ENCODE measurements around the gene FAM83B.
"Not testable (repeated sequence)": the region's sequence is repeated elsewhere in the genome, so short reads cannot be mapped to it uniquely, and the experiment has no call there.

FAM83B gene

GRCh38 chr6:54898767-54899166 is 52.2 kb downstream of the FAM83B start:
- no peak for DNase-seq (ENCODE audit: low read depth in 2 of 2)

- no peak for DNase-seq (ENCODE audit: low read depth in 2 of 2)
Observed at GRCh38 chr6:54899442-54899841, 52.9 kb downstream of the FAM83B start.

GRCh38 chr6:54899986-54900385 is 53.4 kb downstream of the FAM83B start:
- DNase-seq (ENCODE audit: low read depth in 2 of 2), result no peak

- no peak for DNase-seq (ENCODE audit: low read depth in 2 of 2)
Observed at GRCh38 chr6:54900666-54901065, 54.1 kb downstream of the FAM83B start.

- no peak for DNase-seq (ENCODE audit: low read depth in 2 of 2)
Observed at GRCh38 chr6:54903884-54904283, 57.3 kb downstream of the FAM83B start.

GRCh38 chr6:54907355-54907754 is 60.8 kb downstream of the FAM83B start:
- DNase-seq (ENCODE audit: low read depth in 2 of 2), result no peak

GRCh38 chr6:54909184-54909583 is 62.6 kb downstream of the FAM83B start:
- no peak for DNase-seq (ENCODE audit: low read depth in 2 of 2)

GRCh38 chr6:54910431-54910884 is 63.9 kb downstream of the FAM83B start:
- DNase-seq (ENCODE audit: low read depth in 2 of 2), result no peak

- DNase-seq (ENCODE audit: low read depth in 2 of 2), result no peak
Observed at GRCh38 chr6:54910921-54911320, 64.3 kb downstream of the FAM83B start.

GRCh38 chr6:54913211-54913610 is 66.6 kb downstream of the FAM83B start:
- no peak for DNase-seq (ENCODE audit: low read depth in 2 of 2)

GRCh38 chr6:54916858-54917257 is 70.3 kb downstream of the FAM83B start:
- DNase-seq (ENCODE audit: low read depth in 2 of 2), result no peak

- no peak for DNase-seq (ENCODE audit: low read depth in 2 of 2)
Observed at GRCh38 chr6:54920628-54921027, 74.1 kb downstream of the FAM83B start.

- DNase-seq (ENCODE audit: low read depth in 2 of 2), result no peak
Observed at GRCh38 chr6:54921891-54922290, 75.3 kb downstream of the FAM83B start.

- DNase-seq (ENCODE audit: low read depth in 2 of 2), result no peak
Observed at GRCh38 chr6:54929245-54929909, 82.8 kb downstream of the FAM83B start.

- no peak for DNase-seq (ENCODE audit: low read depth in 2 of 2)
Observed at GRCh38 chr6:54932622-54933021, 86.1 kb downstream of the FAM83B start.

- no peak for DNase-seq (ENCODE audit: low read depth in 2 of 2)
Observed at GRCh38 chr6:54935739-54936138, 89.2 kb downstream of the FAM83B start.

GRCh38 chr6:54937371-54937770 is 90.8 kb downstream of the FAM83B start:
- no peak for DNase-seq (ENCODE audit: low read depth in 2 of 2)

GRCh38 chr6:54957698-54958097 is 111.1 kb downstream of the FAM83B start:
- no peak for DNase-seq (ENCODE audit: low read depth in 2 of 2)

GRCh38 chr6:54958446-54958845 is 111.9 kb downstream of the FAM83B start:
- DNase-seq (ENCODE audit: low read depth in 2 of 2), result no peak

GRCh38 chr6:54959820-54960219 is 113.2 kb downstream of the FAM83B start:
- DNase-seq (ENCODE audit: low read depth in 2 of 2), result no peak

GRCh38 chr6:54961372-54961771 is 114.8 kb downstream of the FAM83B start:
- not testable (repeated sequence) for DNase-seq (ENCODE audit: low read depth in 2 of 2)

GRCh38 chr6:54970337-54970736 is 123.8 kb downstream of the FAM83B start:
- no peak for DNase-seq (ENCODE audit: low read depth in 2 of 2)

- DNase-seq (ENCODE audit: low read depth in 2 of 2), result no peak
Observed at GRCh38 chr6:54971825-54972224, 125.3 kb downstream of the FAM83B start.

GRCh38 chr6:54979161-54979560 is 132.6 kb downstream of the FAM83B start:
- not testable (repeated sequence) for DNase-seq (ENCODE audit: low read depth in 2 of 2)

Data from stimulated activated CD8-positive, alpha-beta memory T cell treated with anti-CD3 and anti-CD28 coated beads, Interleukin-7, amount 100 ng/mL, for 4 hours (primary cell).